Measurements from ENCODE around the gene DGKI. TPM values are rescaled to one million over a fixed set of nuclear protein-coding genes. Genes with fewer than 3 reads are reported as not detected.

The DGKI gene
- total RNA-seq, 1 experiment from 2014 or later: 0.15 TPM

DNA sequence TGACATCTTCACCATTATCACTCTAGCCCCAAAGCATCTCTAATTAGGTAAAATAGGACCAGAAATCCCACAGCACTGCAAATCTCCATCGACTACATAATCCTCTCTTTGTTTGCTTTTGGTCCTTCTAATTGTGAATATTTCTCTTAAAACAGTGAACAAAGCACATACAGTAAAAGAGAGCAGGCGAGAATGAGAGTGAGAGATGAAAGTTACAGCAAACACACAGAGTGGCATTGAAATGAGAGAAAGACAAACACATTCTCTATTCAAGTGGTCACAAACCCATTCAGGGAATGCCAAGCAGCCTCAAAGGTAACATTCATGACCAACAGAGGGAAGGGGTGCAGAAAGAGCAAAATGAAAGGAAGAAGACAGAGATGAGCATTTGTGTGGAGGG, 393.4 kb downstream of the DGKI start:
- ATAC-seq: no peak
- Histone ChIP-seq H3K79me2 (ENCODE audit: insufficient read depth, low read length) (no peaks in the 10 kb centered on the region), H4K20me1 (ENCODE audit: insufficient read depth) (no peaks in the 10 kb centered on the region), H3K36me3 (ENCODE audit: control insufficient read depth in 1 of 2, insufficient read depth in 2 of 2, low read length in 2 of 2) (no peaks in the 10 kb centered on the region), H3K4me2 (ENCODE audit: low read length) (no peak overlapping the region), H3K27ac (ENCODE audit: low read depth, low read length) (no peak overlapping the region), H3K9ac (ENCODE audit: low read length) (no peak overlapping the region), H2AFZ (ENCODE audit: low read depth, low read length, poor library complexity, severe bottlenecking) (no peak overlapping the region), H3K4me3 (replicated peaks in 1 of 2; ENCODE audit: low read depth in 1 of 2, low read length in 2 of 2) (no peak overlapping the region), H3K4me1 (ENCODE audit: control insufficient read depth in 1 of 2, insufficient read depth in 2 of 2, low read length in 2 of 2) (no peaks in the 10 kb centered on the region), H3K27me3 (ENCODE audit: insufficient read depth, low read length) (no peaks in the 10 kb centered on the region), H3K9me3 (ENCODE audit: control insufficient read depth in 1 of 2, insufficient read depth in 1 of 2, low read depth in 1 of 2, low read length in 2 of 2) (no peaks in the 10 kb centered on the region), H3K9me2 (ENCODE audit: insufficient read depth) (no peaks in the 10 kb centered on the region)
- TF ChIP-seq EZH2 (IDR thresholded peaks at IDR 0.05) (no peak), RAD21 (IDR thresholded peaks at IDR 0.05; ENCODE audit: low read depth) (no peak), CEBPB (IDR thresholded peaks at IDR 0.05; ENCODE audit: low read depth) (no peak), SP1 (IDR thresholded peaks at IDR 0.05; ENCODE audit: low read depth) (no peak), ELF1 (IDR thresholded peaks at IDR 0.05; ENCODE audit: borderline replicate concordance, low read depth) (no peak), SRF (IDR thresholded peaks at IDR 0.05; ENCODE audit: low read depth) (no peak), POLR2A (IDR thresholded peaks at IDR 0.05; ENCODE audit: borderline replicate concordance, extremely low read depth, insufficient read depth, insufficient read length) (no peak), TCF7L2 (IDR thresholded peaks at IDR 0.05; ENCODE audit: borderline replicate concordance, extremely low read depth, insufficient read depth, insufficient read length) (no peak), JUND (IDR thresholded peaks at IDR 0.05) (no peak), EZH2phosphoT487 (IDR thresholded peaks at IDR 0.05; ENCODE audit: borderline replicate concordance) (no peak), CBX3 (IDR thresholded peaks at IDR 0.05; ENCODE audit: low read depth) (no peak), ZFX (IDR thresholded peaks at IDR 0.05) (no peak)
- TF ChIP-seq, protein P1, sequence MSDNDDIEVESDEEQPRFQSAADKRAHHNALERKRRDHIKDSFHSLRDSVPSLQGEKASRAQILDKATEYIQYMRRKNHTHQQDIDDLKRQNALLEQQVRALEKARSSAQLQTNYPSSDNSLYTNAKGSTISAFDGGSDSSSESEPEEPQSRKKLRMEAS (IDR thresholded peaks at IDR 0.05): no peak
- TF ChIP-seq, protein P2, sequence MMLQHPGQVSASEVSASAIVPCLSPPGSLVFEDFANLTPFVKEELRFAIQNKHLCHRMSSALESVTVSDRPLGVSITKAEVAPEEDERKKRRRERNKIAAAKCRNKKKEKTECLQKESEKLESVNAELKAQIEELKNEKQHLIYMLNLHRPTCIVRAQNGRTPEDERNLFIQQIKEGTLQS (IDR thresholded peaks at IDR 0.05): no peak
- TF ChIP-seq, protein P3, sequence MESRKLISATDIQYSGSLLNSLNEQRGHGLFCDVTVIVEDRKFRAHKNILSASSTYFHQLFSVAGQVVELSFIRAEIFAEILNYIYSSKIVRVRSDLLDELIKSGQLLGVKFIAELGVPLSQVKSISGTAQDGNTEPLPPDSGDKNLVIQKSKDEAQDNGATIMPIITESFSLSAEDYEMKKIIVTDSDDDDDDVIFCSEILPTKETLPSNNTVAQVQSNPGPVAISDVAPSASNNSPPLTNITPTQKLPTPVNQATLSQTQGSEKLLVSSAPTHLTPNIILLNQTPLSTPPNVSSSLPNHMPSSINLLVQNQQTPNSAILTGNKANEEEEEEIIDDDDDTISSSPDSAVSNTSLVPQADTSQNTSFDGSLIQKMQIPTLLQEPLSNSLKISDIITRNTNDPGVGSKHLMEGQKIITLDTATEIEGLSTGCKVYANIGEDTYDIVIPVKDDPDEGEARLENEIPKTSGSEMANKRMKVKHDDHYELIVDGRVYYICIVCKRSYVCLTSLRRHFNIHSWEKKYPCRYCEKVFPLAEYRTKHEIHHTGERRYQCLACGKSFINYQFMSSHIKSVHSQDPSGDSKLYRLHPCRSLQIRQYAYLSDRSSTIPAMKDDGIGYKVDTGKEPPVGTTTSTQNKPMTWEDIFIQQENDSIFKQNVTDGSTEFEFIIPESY (IDR thresholded peaks at IDR 0.05; ENCODE audit: extremely low read depth, insufficient replicate concordance, low read length): no peak
- TF ChIP-seq, protein P4, sequence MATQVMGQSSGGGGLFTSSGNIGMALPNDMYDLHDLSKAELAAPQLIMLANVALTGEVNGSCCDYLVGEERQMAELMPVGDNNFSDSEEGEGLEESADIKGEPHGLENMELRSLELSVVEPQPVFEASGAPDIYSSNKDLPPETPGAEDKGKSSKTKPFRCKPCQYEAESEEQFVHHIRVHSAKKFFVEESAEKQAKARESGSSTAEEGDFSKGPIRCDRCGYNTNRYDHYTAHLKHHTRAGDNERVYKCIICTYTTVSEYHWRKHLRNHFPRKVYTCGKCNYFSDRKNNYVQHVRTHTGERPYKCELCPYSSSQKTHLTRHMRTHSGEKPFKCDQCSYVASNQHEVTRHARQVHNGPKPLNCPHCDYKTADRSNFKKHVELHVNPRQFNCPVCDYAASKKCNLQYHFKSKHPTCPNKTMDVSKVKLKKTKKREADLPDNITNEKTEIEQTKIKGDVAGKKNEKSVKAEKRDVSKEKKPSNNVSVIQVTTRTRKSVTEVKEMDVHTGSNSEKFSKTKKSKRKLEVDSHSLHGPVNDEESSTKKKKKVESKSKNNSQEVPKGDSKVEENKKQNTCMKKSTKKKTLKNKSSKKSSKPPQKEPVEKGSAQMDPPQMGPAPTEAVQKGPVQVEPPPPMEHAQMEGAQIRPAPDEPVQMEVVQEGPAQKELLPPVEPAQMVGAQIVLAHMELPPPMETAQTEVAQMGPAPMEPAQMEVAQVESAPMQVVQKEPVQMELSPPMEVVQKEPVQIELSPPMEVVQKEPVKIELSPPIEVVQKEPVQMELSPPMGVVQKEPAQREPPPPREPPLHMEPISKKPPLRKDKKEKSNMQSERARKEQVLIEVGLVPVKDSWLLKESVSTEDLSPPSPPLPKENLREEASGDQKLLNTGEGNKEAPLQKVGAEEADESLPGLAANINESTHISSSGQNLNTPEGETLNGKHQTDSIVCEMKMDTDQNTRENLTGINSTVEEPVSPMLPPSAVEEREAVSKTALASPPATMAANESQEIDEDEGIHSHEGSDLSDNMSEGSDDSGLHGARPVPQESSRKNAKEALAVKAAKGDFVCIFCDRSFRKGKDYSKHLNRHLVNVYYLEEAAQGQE (IDR thresholded peaks at IDR 0.05; ENCODE audit: low read depth): no peak
- no TSS peak for BruUV-seq (replicated peaks)
- ChIA-PET CTCF (no interaction called here), POLR2A (no interaction called here), RAD21 (ENCODE audit: low non-redundant PET in 1 of 2, low total read pairs in 2 of 2, uncharacterized antibody in 2 of 2, unreplicated experiment in 2 of 2) (no interaction called here)
- no peak for DNase-seq (ENCODE audit: low read depth, low spot score)
- intact Hi-C loops (cut with micrococcal nuclease): loop anchor here (5.0 kb wide), 4 partner anchors 1046 to 1781 kb away; no protein-coding TSS in a partner anchor

Measured in HCT116 (cell line).